Measurements from ENCODE around the gene PPP2R2B.
A peak's percentile ranks its signal among the peaks of the same experiment; 100 is the strongest.

Gene PPP2R2B

DNA sequence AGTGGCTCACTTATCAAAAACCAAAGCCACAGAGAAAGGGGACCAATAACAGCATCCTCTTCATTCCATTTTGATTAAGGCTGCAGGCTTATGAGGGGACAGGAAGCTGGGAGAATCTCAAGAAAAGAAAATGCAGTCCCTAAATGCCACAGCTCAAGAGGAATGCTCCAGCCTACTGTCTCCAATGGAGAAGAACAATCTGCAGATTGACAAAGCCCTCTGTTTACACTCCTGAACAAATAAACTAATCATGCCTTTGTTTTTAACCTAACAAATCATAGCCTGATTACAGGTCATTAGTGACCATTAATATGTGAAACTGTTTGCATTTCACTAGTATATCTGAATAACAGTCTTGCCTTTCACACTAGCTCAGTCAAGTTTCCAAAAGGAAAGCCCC is 26.5 kb downstream of the PPP2R2B start:
- peak; percentile 59 for DNase-seq
- Histone ChIP-seq H3K27ac (ENCODE audit: low read depth, low read length) (no peak overlapping the region), H3K79me2 (ENCODE audit: control insufficient read depth, insufficient read depth, low read length) (no peaks in the 10 kb centered on the region), H2BK120ac (ENCODE audit: low read depth, low read length) (no peak overlapping the region), H3K4me2 (ENCODE audit: low read length) (no peak overlapping the region), H3K4me1 (ENCODE audit: control insufficient read depth, low read depth, low read length) (peaks cover 4% of the 10 kb centered on the region), H3K4ac (ENCODE audit: low read depth, low read length) (no peak overlapping the region), H2BK15ac (replicated peaks; ENCODE audit: low read depth) (no peak overlapping the region), H2AK5ac (ENCODE audit: low read length) (no peak overlapping the region), H4K5ac (ENCODE audit: low read length) (no peak overlapping the region), H3K79me1 (ENCODE audit: low read length) (no peaks in the 10 kb centered on the region), H3K4me3 (ENCODE audit: low read length) (no peak overlapping the region), H3K56ac (ENCODE audit: low read length) (no peak overlapping the region), H3K23ac (ENCODE audit: low read length) (no peak overlapping the region), H4K8ac (ENCODE audit: low read depth, low read length) (no peak overlapping the region), H3K27me3 (ENCODE audit: insufficient read depth, low read length, poor library complexity) (no peaks in the 10 kb centered on the region), H3K9ac (ENCODE audit: low read length) (no peak overlapping the region), H2BK5ac (ENCODE audit: low read length) (no peak overlapping the region), H3K36me3 (ENCODE audit: control insufficient read depth, insufficient read depth, low read length) (no peaks in the 10 kb centered on the region), H3K18ac (ENCODE audit: low read length) (no peak overlapping the region)

DNA sequence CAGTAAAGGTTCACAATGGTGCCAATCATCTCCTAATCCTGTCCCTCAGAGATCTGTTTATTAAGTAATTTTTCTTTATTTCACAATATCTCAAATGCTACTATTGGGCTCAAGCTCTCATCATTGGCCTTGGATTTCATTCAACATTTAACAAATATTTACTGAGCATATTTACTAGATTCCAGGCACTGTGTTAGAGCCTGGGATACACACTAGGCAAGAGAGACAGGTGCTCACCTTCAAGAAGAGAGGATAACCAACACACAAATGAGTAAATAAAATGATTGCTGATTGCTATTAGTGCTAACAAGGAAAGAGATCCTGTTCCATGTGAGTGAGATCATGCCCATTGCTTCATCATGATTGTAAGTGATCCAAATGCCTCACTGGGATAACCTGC is 27.4 kb downstream of the PPP2R2B start:
- Histone ChIP-seq H4K8ac (ENCODE audit: low read depth, low read length) (no peak overlapping the region), H2BK5ac (ENCODE audit: low read length) (no peak overlapping the region), H3K79me1 (ENCODE audit: low read length) (no peaks in the 10 kb centered on the region), H2AK5ac (ENCODE audit: low read length) (no peak overlapping the region), H3K56ac (ENCODE audit: low read length) (no peak overlapping the region), H3K9ac (ENCODE audit: low read length) (no peak overlapping the region), H3K27ac (ENCODE audit: low read depth, low read length) (no peak overlapping the region), H3K18ac (ENCODE audit: low read length) (no peak overlapping the region), H3K23ac (ENCODE audit: low read length) (no peak overlapping the region), H3K4me1 (ENCODE audit: control insufficient read depth, low read depth, low read length) (peaks cover 4% of the 10 kb centered on the region), H4K5ac (ENCODE audit: low read length) (no peak overlapping the region), H3K36me3 (ENCODE audit: control insufficient read depth, insufficient read depth, low read length) (no peaks in the 10 kb centered on the region), H3K27me3 (ENCODE audit: insufficient read depth, low read length, poor library complexity) (no peaks in the 10 kb centered on the region), H3K79me2 (ENCODE audit: control insufficient read depth, insufficient read depth, low read length) (no peaks in the 10 kb centered on the region), H3K4me2 (ENCODE audit: low read length) (no peak overlapping the region), H3K4me3 (ENCODE audit: low read length) (no peak overlapping the region), H2BK15ac (replicated peaks; ENCODE audit: low read depth) (no peak overlapping the region), H3K4ac (ENCODE audit: low read depth, low read length) (no peak overlapping the region), H2BK120ac (ENCODE audit: low read depth, low read length) (no peak overlapping the region)
- DNase-seq, result no peak

DNA sequence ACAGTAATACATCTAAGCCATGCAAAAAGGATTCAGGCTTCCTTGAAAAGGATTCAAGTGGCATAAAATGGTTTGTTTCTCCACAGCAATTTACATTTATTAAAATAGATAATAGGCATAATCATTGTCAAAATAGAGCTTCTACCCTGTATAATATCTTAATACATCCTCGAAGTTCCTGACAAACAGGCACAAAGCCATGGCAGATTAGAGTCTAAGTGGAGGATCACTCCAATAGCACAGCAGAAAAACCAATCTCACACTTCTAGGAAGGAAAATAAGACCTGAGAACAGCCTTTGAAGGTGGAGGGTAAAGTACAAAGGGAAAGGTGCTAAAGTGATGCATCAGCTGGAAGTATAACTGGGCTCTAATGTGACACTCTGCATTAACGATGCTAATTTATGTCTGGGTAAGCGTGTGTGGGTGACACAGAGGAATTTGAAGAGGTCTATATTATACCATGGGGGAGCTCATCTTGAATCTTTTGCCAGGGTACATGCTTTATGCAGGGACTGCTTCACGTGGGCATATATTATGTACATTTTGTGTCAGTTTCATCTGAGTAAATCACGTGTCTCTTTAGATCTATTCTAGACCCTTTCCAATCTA is 28.8 kb downstream of the PPP2R2B start:
- no peak for DNase-seq
- no peak overlapping the region for H3K56ac ChIP-seq (ENCODE audit: low read length)
- no peaks in the 10 kb centered on the region for H3K36me3 ChIP-seq (ENCODE audit: control insufficient read depth, insufficient read depth, low read length)
- no peak overlapping the region for H3K4me2 ChIP-seq (ENCODE audit: low read length)
- no peak overlapping the region for H2BK120ac ChIP-seq (ENCODE audit: low read depth, low read length)
- peaks cover 4% of the 10 kb centered on the region for H3K4me1 ChIP-seq (ENCODE audit: control insufficient read depth, low read depth, low read length)
- no peak overlapping the region for H2BK5ac ChIP-seq (ENCODE audit: low read length)
- H2BK15ac ChIP-seq (replicated peaks; ENCODE audit: low read depth), result no peak overlapping the region
- no peak overlapping the region for H3K9ac ChIP-seq (ENCODE audit: low read length)
- H3K79me2 ChIP-seq (ENCODE audit: control insufficient read depth, insufficient read depth, low read length), result no peaks in the 10 kb centered on the region
- no peak overlapping the region for H4K5ac ChIP-seq (ENCODE audit: low read length)
- no peak overlapping the region for H3K23ac ChIP-seq (ENCODE audit: low read length)
- H3K4me3 ChIP-seq (ENCODE audit: low read length), result no peak overlapping the region
- no peak overlapping the region for H3K18ac ChIP-seq (ENCODE audit: low read length)
- no CpG with 5 or more reads among the region's 5 CpGs for WGBS (ENCODE audit: extremely low coverage, insufficient coverage, low lambda C conversion rate)
- no peaks in the 10 kb centered on the region for H3K79me1 ChIP-seq (ENCODE audit: low read length)
- H3K4ac ChIP-seq (ENCODE audit: low read depth, low read length), result no peak overlapping the region
- no peak overlapping the region for H4K8ac ChIP-seq (ENCODE audit: low read depth, low read length)
- no peak overlapping the region for H2AK5ac ChIP-seq (ENCODE audit: low read length)
- H3K27me3 ChIP-seq (ENCODE audit: insufficient read depth, low read length, poor library complexity), result no peaks in the 10 kb centered on the region
- H3K27ac ChIP-seq (ENCODE audit: low read depth, low read length), result no peak overlapping the region

DNA sequence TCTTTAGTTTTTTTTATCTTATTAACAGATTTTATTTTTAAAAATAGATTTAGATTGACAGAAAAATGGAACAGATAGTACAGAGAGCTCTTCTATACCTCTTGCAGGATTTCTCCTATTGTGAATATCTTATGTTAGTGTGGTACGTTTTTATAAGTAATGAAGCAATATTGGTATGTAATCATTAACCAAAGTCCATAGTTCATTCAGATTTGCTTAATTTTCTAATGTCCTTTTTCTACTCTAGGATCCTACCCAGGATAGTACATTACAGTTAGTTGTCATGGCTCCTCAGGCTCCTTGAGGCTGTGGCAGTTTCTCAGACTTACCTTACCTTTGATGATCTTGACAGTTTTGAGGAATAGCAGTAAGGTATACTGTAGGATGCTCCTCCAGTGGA is 30.4 kb downstream of the PPP2R2B start:
- Histone ChIP-seq H3K27ac (ENCODE audit: low read depth, low read length) (no peak overlapping the region), H2BK120ac (ENCODE audit: low read depth, low read length) (no peak overlapping the region), H3K27me3 (ENCODE audit: insufficient read depth, low read length, poor library complexity) (no peaks in the 10 kb centered on the region), H3K9ac (ENCODE audit: low read length) (no peak overlapping the region), H3K56ac (ENCODE audit: low read length) (no peak overlapping the region), H2BK15ac (replicated peaks; ENCODE audit: low read depth) (no peak overlapping the region), H2BK5ac (ENCODE audit: low read length) (no peak overlapping the region), H3K4ac (ENCODE audit: low read depth, low read length) (no peak overlapping the region), H4K5ac (ENCODE audit: low read length) (no peak overlapping the region), H3K79me2 (ENCODE audit: control insufficient read depth, insufficient read depth, low read length) (no peaks in the 10 kb centered on the region), H3K79me1 (ENCODE audit: low read length) (no peaks in the 10 kb centered on the region), H3K18ac (ENCODE audit: low read length) (no peak overlapping the region), H3K4me1 (ENCODE audit: control insufficient read depth, low read depth, low read length) (peaks cover 4% of the 10 kb centered on the region), H2AK5ac (ENCODE audit: low read length) (no peak overlapping the region), H4K8ac (ENCODE audit: low read depth, low read length) (no peak overlapping the region), H3K4me2 (ENCODE audit: low read length) (no peak overlapping the region), H3K4me3 (ENCODE audit: low read length) (no peak overlapping the region), H3K23ac (ENCODE audit: low read length) (no peak overlapping the region), H3K36me3 (ENCODE audit: control insufficient read depth, insufficient read depth, low read length) (no peaks in the 10 kb centered on the region)
- no peak for DNase-seq
- no CpG with 5 or more reads among the region's 1 CpG for WGBS (ENCODE audit: extremely low coverage, insufficient coverage, low lambda C conversion rate)

DNA sequence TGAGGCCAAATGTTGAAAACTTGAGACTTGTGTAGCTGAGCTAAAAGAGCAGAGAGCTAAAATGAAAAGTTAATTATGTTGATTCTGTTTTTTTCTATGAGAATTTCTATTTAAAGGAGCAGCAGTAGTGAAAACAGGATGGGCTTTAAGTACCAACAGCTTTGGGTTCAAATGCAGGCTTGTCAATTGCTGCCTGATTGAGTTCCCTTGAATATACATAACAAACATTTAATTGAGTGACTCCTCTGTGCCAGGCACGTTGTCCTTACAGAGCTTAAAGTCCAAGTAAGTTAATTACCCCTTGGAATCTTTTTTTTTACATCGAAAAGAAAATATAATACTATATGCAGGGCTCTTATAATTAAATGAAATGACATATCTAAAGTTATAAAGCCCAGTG is 38.5 kb downstream of the PPP2R2B start:
- Histone ChIP-seq H3K23ac (ENCODE audit: low read length) (no peak overlapping the region), H3K79me2 (ENCODE audit: control insufficient read depth, insufficient read depth, low read length) (no peaks in the 10 kb centered on the region), H3K18ac (ENCODE audit: low read length) (no peak overlapping the region), H3K4me3 (ENCODE audit: low read length) (no peak overlapping the region), H3K4me2 (ENCODE audit: low read length) (no peak overlapping the region), H2BK5ac (ENCODE audit: low read length) (no peak overlapping the region), H3K4me1 (ENCODE audit: control insufficient read depth, low read depth, low read length) (no peaks in the 10 kb centered on the region), H2BK120ac (ENCODE audit: low read depth, low read length) (no peak overlapping the region), H3K56ac (ENCODE audit: low read length) (no peak overlapping the region), H3K27ac (ENCODE audit: low read depth, low read length) (no peak overlapping the region), H2AK5ac (ENCODE audit: low read length) (no peak overlapping the region), H3K9ac (ENCODE audit: low read length) (no peak overlapping the region), H4K8ac (ENCODE audit: low read depth, low read length) (no peak overlapping the region), H3K79me1 (ENCODE audit: low read length) (no peaks in the 10 kb centered on the region), H3K27me3 (ENCODE audit: insufficient read depth, low read length, poor library complexity) (no peaks in the 10 kb centered on the region), H3K4ac (ENCODE audit: low read depth, low read length) (no peak overlapping the region), H3K36me3 (ENCODE audit: control insufficient read depth, insufficient read depth, low read length) (no peaks in the 10 kb centered on the region), H4K5ac (ENCODE audit: low read length) (no peak overlapping the region), H2BK15ac (replicated peaks; ENCODE audit: low read depth) (no peak overlapping the region)
- no CpG with 5 or more reads among the region's 2 CpGs for WGBS (ENCODE audit: extremely low coverage, insufficient coverage, low lambda C conversion rate)
- no peak for DNase-seq

DNA sequence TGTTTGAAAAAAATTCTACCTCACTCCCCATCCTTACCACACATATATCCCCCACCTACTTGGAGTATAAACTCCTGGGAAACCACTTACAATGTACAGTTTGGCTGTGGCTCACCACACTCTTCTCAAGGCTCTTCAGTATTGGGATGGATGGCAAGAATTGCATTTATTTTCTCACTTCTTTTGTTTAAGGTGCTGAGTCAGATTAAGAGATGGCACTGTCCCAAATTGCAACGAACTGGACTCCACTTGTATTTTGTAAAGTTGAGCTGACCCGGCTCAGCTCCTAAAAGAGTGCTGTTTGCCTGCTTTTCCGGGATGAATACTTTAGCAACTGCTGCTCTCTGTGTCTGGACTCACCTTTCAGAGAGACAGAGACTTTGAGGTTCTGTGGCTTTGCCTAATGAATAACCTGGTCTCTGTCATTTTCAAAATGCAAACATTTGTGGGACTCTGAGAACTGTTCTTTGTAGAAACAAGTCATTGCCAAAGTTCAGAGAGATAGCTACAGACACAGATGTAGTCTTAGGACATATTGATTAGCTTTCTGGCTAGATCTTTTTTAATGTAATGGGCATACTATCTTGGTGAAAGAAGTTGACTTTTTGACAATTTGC is 42.2 kb downstream of the PPP2R2B start:
- no peak overlapping the region for H2BK15ac ChIP-seq (replicated peaks; ENCODE audit: low read depth)
- H4K5ac ChIP-seq (ENCODE audit: low read length), result no peak overlapping the region
- H3K27me3 ChIP-seq (ENCODE audit: insufficient read depth, low read length, poor library complexity), result no peaks in the 10 kb centered on the region
- H3K4ac ChIP-seq (ENCODE audit: low read depth, low read length), result no peak overlapping the region
- H3K79me1 ChIP-seq (ENCODE audit: low read length), result no peaks in the 10 kb centered on the region
- no peak overlapping the region for H3K56ac ChIP-seq (ENCODE audit: low read length)
- H2BK120ac ChIP-seq (ENCODE audit: low read depth, low read length), result no peak overlapping the region
- no peak overlapping the region for H3K4me2 ChIP-seq (ENCODE audit: low read length)
- H3K79me2 ChIP-seq (ENCODE audit: control insufficient read depth, insufficient read depth, low read length), result no peaks in the 10 kb centered on the region
- H3K18ac ChIP-seq (ENCODE audit: low read length), result no peak overlapping the region
- no CpG with 5 or more reads among the region's 3 CpGs for WGBS (ENCODE audit: extremely low coverage, insufficient coverage, low lambda C conversion rate)
- H3K4me1 ChIP-seq (ENCODE audit: control insufficient read depth, low read depth, low read length), result no peaks in the 10 kb centered on the region
- H3K36me3 ChIP-seq (ENCODE audit: control insufficient read depth, insufficient read depth, low read length), result no peaks in the 10 kb centered on the region
- no peak overlapping the region for H2AK5ac ChIP-seq (ENCODE audit: low read length)
- H2BK5ac ChIP-seq (ENCODE audit: low read length), result no peak overlapping the region
- no peak overlapping the region for H3K23ac ChIP-seq (ENCODE audit: low read length)
- H3K4me3 ChIP-seq (ENCODE audit: low read length), result no peak overlapping the region
- no peak for DNase-seq
- no peak overlapping the region for H3K9ac ChIP-seq (ENCODE audit: low read length)
- H3K27ac ChIP-seq (ENCODE audit: low read depth, low read length), result no peak overlapping the region
- H4K8ac ChIP-seq (ENCODE audit: low read depth, low read length), result no peak overlapping the region

All from mesendoderm (in vitro differentiated cells).